Measurements from ENCODE around the gene JARID2.

- TF ChIP-seq POLR2A (IDR thresholded peaks at IDR 0.05) (no peak), CTCF (IDR thresholded peaks at IDR 0.05) (no peak)
Observed at GRCh38 chr6:15535495-15536197, 289.8 kb downstream of the JARID2 start.

Measured in thyroid gland (tissue), 4 donors.